ELR (cell line): Measurements from ENCODE around the gene GNAI2.
A peak's percentile ranks its signal among the peaks of the same experiment; 100 is the strongest.
"Not testable (repeated sequence)": the region's sequence is repeated elsewhere in the genome, so short reads cannot be mapped to it uniquely, and the experiment has no call there.

Experiments used
- DNase-seq: peaks from one replicate; pipeline ENCODE4 v3.0.0-alpha.2; 2015; ENCODE audit warnings: low read depth

GNAI2 gene

GRCh38 chr3:50245251-50245745 is 9.3 kb downstream of the GNAI2 start:
- no peak for DNase-seq

GRCh38 chr3:50245831-50246516 is 10.0 kb downstream of the GNAI2 start:
- DNase-seq, result peak; percentile 89

- peak; percentile 99 for DNase-seq
Observed at GRCh38 chr3:50246517-50246954, 10.5 kb downstream of the GNAI2 start.

GRCh38 chr3:50248387-50248786 is 12.4 kb downstream of the GNAI2 start:
- peak; percentile 66 for DNase-seq

- no peak for DNase-seq
Observed at GRCh38 chr3:50249457-50249856, 13.5 kb downstream of the GNAI2 start.

- no peak for DNase-seq
Observed at GRCh38 chr3:50250514-50250913, 14.5 kb downstream of the GNAI2 start.

- DNase-seq, result peak; percentile 98
Observed at GRCh38 chr3:50251220-50251619, 15.2 kb downstream of the GNAI2 start.

- peak; percentile 78 for DNase-seq
Observed at GRCh38 chr3:50254577-50255250, 18.7 kb downstream of the GNAI2 start.

- no peak for DNase-seq
Observed at GRCh38 chr3:50255251-50255615, 19.2 kb downstream of the GNAI2 start.

GRCh38 chr3:50256978-50257890 is 21.2 kb downstream of the GNAI2 start:
- peak; percentile 55 for DNase-seq

- DNase-seq, result no peak
Observed at GRCh38 chr3:50258029-50258680, 22.2 kb downstream of the GNAI2 start.

- no peak for DNase-seq
Observed at GRCh38 chr3:50258979-50259378, 23.0 kb downstream of the GNAI2 start.

- no peak for DNase-seq
Observed at GRCh38 chr3:50259432-50260026, 23.5 kb downstream of the GNAI2 start.

GRCh38 chr3:50260027-50260941 is 24.3 kb downstream of the GNAI2 start:
- DNase-seq, result peak; percentile 88

GRCh38 chr3:50260942-50261441 is 25.0 kb downstream of the GNAI2 start:
- DNase-seq, result no peak

GRCh38 chr3:50261505-50261904 is 25.5 kb downstream of the GNAI2 start:
- no peak for DNase-seq

- DNase-seq, result not testable (repeated sequence)
Observed at GRCh38 chr3:50262200-50262599, 26.2 kb downstream of the GNAI2 start.

GRCh38 chr3:50262778-50263177 is 26.8 kb downstream of the GNAI2 start:
- DNase-seq, result no peak

GRCh38 chr3:50263478-50264382 is 27.7 kb downstream of the GNAI2 start:
- peak; percentile 51 for DNase-seq
